ENCODE results near the gene CPZ.

Gene CPZ

GRCh38 chr4:8589823-8590545 lies 2.6 kb upstream of the CPZ start:
- Histone ChIP-seq H2AFZ (ENCODE audit: low read length) (no peak overlapping the region), H3K9ac (ENCODE audit: low read length) (no peak overlapping the region), H3K27me3 (ENCODE audit: insufficient read depth, low read length) (no peaks in the 10 kb centered on the region), H3F3A (ENCODE audit: insufficient read depth, low read length) (no peaks in the 10 kb centered on the region), H3K36me3 (ENCODE audit: insufficient read depth, low read length) (no peaks in the 10 kb centered on the region), H3K9me3 (ENCODE audit: low read length) (no peaks in the 10 kb centered on the region), H3K27ac (ENCODE audit: low read depth, low read length, poor library complexity, severe bottlenecking) (no peak overlapping the region), H3K4me3 (ENCODE audit: low read depth, low read length, poor library complexity, severe bottlenecking) (no peak overlapping the region), H3K4me1 (ENCODE audit: insufficient read depth, low read length, severe bottlenecking) (no peaks in the 10 kb centered on the region), H3K9me2 (ENCODE audit: low read depth, low read length) (no peaks in the 10 kb centered on the region), H4K20me1 (ENCODE audit: insufficient read depth, low read length) (no peaks in the 10 kb centered on the region), H3K79me2 (ENCODE audit: insufficient read depth, low read length) (no peaks in the 10 kb centered on the region), H3K4me2 (ENCODE audit: low read length) (no peak overlapping the region)
- no peak for TF ChIP-seq EZH2 (IDR thresholded peaks at IDR 0.05; ENCODE audit: borderline replicate concordance, low read length)
- TF ChIP-seq CTCF (IDR thresholded peaks at IDR 0.05; ENCODE audit: low read length): no peak

GRCh38 chr4:8590546-8590880 lies 2.1 kb upstream of the CPZ start:
- H2AFZ ChIP-seq (ENCODE audit: low read length): no peak overlapping the region
- TF ChIP-seq CTCF (IDR thresholded peaks at IDR 0.05; ENCODE audit: low read length): no peak
- TF ChIP-seq EZH2 (IDR thresholded peaks at IDR 0.05; ENCODE audit: borderline replicate concordance, low read length): no peak
- no peaks in the 10 kb centered on the region for H3F3A ChIP-seq (ENCODE audit: insufficient read depth, low read length)
- H3K4me3 ChIP-seq (ENCODE audit: low read depth, low read length, poor library complexity, severe bottlenecking): no peak overlapping the region
- H3K36me3 ChIP-seq (ENCODE audit: insufficient read depth, low read length): no peaks in the 10 kb centered on the region
- H3K4me1 ChIP-seq (ENCODE audit: insufficient read depth, low read length, severe bottlenecking): no peaks in the 10 kb centered on the region
- H3K9ac ChIP-seq (ENCODE audit: low read length): no peak overlapping the region
- H3K4me2 ChIP-seq (ENCODE audit: low read length): no peak overlapping the region
- no peaks in the 10 kb centered on the region for H3K27me3 ChIP-seq (ENCODE audit: insufficient read depth, low read length)
- H3K9me3 ChIP-seq (ENCODE audit: low read length): no peaks in the 10 kb centered on the region
- H3K27ac ChIP-seq (ENCODE audit: low read depth, low read length, poor library complexity, severe bottlenecking): no peak overlapping the region
- H4K20me1 ChIP-seq (ENCODE audit: insufficient read depth, low read length): no peaks in the 10 kb centered on the region
- no peaks in the 10 kb centered on the region for H3K79me2 ChIP-seq (ENCODE audit: insufficient read depth, low read length)
- no peaks in the 10 kb centered on the region for H3K9me2 ChIP-seq (ENCODE audit: low read depth, low read length)

GRCh38 chr4:8591114-8591513 lies 1.5 kb upstream of the CPZ start:
- H3K36me3 ChIP-seq (ENCODE audit: insufficient read depth, low read length): no peaks in the 10 kb centered on the region
- H3K4me1 ChIP-seq (ENCODE audit: insufficient read depth, low read length, severe bottlenecking): no peaks in the 10 kb centered on the region
- no peak overlapping the region for H3K9ac ChIP-seq (ENCODE audit: low read length)
- no peaks in the 10 kb centered on the region for H3K9me2 ChIP-seq (ENCODE audit: low read depth, low read length)
- H3K27ac ChIP-seq (ENCODE audit: low read depth, low read length, poor library complexity, severe bottlenecking): no peak overlapping the region
- H3K27me3 ChIP-seq (ENCODE audit: insufficient read depth, low read length): no peaks in the 10 kb centered on the region
- H2AFZ ChIP-seq (ENCODE audit: low read length): no peak overlapping the region
- H4K20me1 ChIP-seq (ENCODE audit: insufficient read depth, low read length): no peaks in the 10 kb centered on the region
- no peak overlapping the region for H3K4me3 ChIP-seq (ENCODE audit: low read depth, low read length, poor library complexity, severe bottlenecking)
- H3F3A ChIP-seq (ENCODE audit: insufficient read depth, low read length): no peaks in the 10 kb centered on the region
- H3K4me2 ChIP-seq (ENCODE audit: low read length): no peak overlapping the region
- H3K9me3 ChIP-seq (ENCODE audit: low read length): no peaks in the 10 kb centered on the region
- no peaks in the 10 kb centered on the region for H3K79me2 ChIP-seq (ENCODE audit: insufficient read depth, low read length)
- TF ChIP-seq EZH2 (IDR thresholded peaks at IDR 0.05; ENCODE audit: borderline replicate concordance, low read length): no peak
- TF ChIP-seq CTCF (IDR thresholded peaks at IDR 0.05; ENCODE audit: low read length): no peak

All from OCI-LY1 (cell line).